NB4 (cell line): Measurements from ENCODE around the gene DCN.

ENCODE experiments used
- CTCF ChIP-seq: IDR thresholded peaks from one replicate; pipeline ENCODE4 v1.5.1; 2012; ENCODE audit warnings: low read depth, low read length
- MAX ChIP-seq: IDR thresholded peaks from 2 replicates; pipeline ENCODE4 v1.6.1; 2011; ENCODE audit warnings: low read depth, low read length

GRCh38 chr12:91093341-91093740, 89.3 kb downstream of the DCN start:
- TF ChIP-seq CTCF: no peak
- TF ChIP-seq MAX: no peak
